ENCODE data around the gene TNFAIP1. TPM values are rescaled to one million over a fixed set of nuclear protein-coding genes. Genes with fewer than 3 reads are reported as not detected.

The TNFAIP1 gene
- total RNA-seq, 1 experiment from 2014 or later: 27.5 TPM

GRCh38 chr17:28320215-28321061 lies 15.1 kb upstream of the TNFAIP1 start:
- intact Hi-C loops (cut with micrococcal nuclease): no loop called here

GRCh38 chr17:28324267-28324745 lies 11.3 kb upstream of the TNFAIP1 start:
- Histone ChIP-seq H3F3A (ENCODE audit: low read length, unreplicated experiment) (peaks cover 4% of the 10 kb centered on the region), H3K79me2 (ENCODE audit: low read length) (peaks cover 65% of the 10 kb centered on the region), H3K9me3 (ENCODE audit: low read length) (no peaks in the 10 kb centered on the region), H3K9ac (ENCODE audit: low read length) (no peak overlapping the region), H2AFZ (ENCODE audit: low read length) (no peak overlapping the region), H3K9me2 (replicated peaks; ENCODE audit: low read length) (no peaks in the 10 kb centered on the region), H3K4me2 (ENCODE audit: low read length) (no peak overlapping the region), H3K4me3 (ENCODE audit: low read length) (no peak overlapping the region), H4K20me1 (ENCODE audit: low read length) (no peaks in the 10 kb centered on the region), H3K27ac (ENCODE audit: low read length) (no peak overlapping the region), H3K4me1 (ENCODE audit: insufficient read depth, low read length) (peaks cover 74% of the 10 kb centered on the region), H3K27me3 (ENCODE audit: low read length) (no peaks in the 10 kb centered on the region), H3K36me3 (ENCODE audit: low read depth, low read length) (peaks cover 13% of the 10 kb centered on the region)
- DNase-seq: no peak
- TF ChIP-seq EZH2 (IDR thresholded peaks at IDR 0.05; ENCODE audit: low read length, unreplicated experiment) (no peak), EZH2phosphoT487 (IDR thresholded peaks at IDR 0.05; ENCODE audit: borderline replicate concordance, low read length) (no peak), CTCF (conservative IDR thresholded peaks at IDR 0.05; ENCODE audit: low read depth, low read length) (no peak)
- intact Hi-C loops (cut with micrococcal nuclease): no loop called here
- ATAC-seq: no peak
- BruUV-seq (replicated peaks): no TSS peak
- ChIA-PET POLR2A (ENCODE audit: unreplicated experiment) (no interaction called here), CTCF (no interaction called here)

More at GRCh38 chr17:28320215-28321061, 15.1 kb upstream of the TNFAIP1 start:
- no TSS peak for BruUV-seq (replicated peaks)
- TF ChIP-seq CTCF (conservative IDR thresholded peaks at IDR 0.05; ENCODE audit: low read depth, low read length): no peak
- no peak overlapping the region for H2AFZ ChIP-seq (ENCODE audit: low read length)
- H3K9ac ChIP-seq (ENCODE audit: low read length): peak overlapping the region; percentile 82; the same call in 1 of the 2 replicates
- H3K36me3 ChIP-seq (ENCODE audit: low read depth, low read length): no peaks in the 10 kb centered on the region
- H3F3A ChIP-seq (ENCODE audit: low read length, unreplicated experiment): no peaks in the 10 kb centered on the region
- ChIA-PET CTCF (no interaction called here), POLR2A (ENCODE audit: unreplicated experiment) (no interaction called here)
- ATAC-seq (no peak), DNase-seq (no peak)
- no peaks in the 10 kb centered on the region for H4K20me1 ChIP-seq (ENCODE audit: low read length)
- H3K4me1 ChIP-seq (ENCODE audit: insufficient read depth, low read length): peaks cover 58% of the 10 kb centered on the region
- no peaks in the 10 kb centered on the region for H3K27me3 ChIP-seq (ENCODE audit: low read length)
- peak overlapping the region; percentile 73 for H3K4me3 ChIP-seq (ENCODE audit: low read length)
- H3K27ac ChIP-seq (ENCODE audit: low read length): no peak overlapping the region
- no peaks in the 10 kb centered on the region for H3K9me2 ChIP-seq (replicated peaks; ENCODE audit: low read length)
- peaks cover 64% of the 10 kb centered on the region for H3K79me2 ChIP-seq (ENCODE audit: low read length)
- peak overlapping the region; percentile 86 for H3K4me2 ChIP-seq (ENCODE audit: low read length)
- H3K9me3 ChIP-seq (ENCODE audit: low read length): no peaks in the 10 kb centered on the region

- Histone ChIP-seq H3K9me2 (replicated peaks; ENCODE audit: low read length) (no peaks in the 10 kb centered on the region), H3K4me1 (ENCODE audit: insufficient read depth, low read length) (peaks cover 71% of the 10 kb centered on the region), H3K36me3 (ENCODE audit: low read depth, low read length) (peaks cover 13% of the 10 kb centered on the region), H3K4me2 (ENCODE audit: low read length) (no peak overlapping the region), H2AFZ (ENCODE audit: low read length) (no peak overlapping the region), H4K20me1 (ENCODE audit: low read length) (no peaks in the 10 kb centered on the region), H3K9ac (ENCODE audit: low read length) (no peak overlapping the region; the same call in 1 of the 2 replicates), H3K9me3 (ENCODE audit: low read length) (no peaks in the 10 kb centered on the region), H3K4me3 (ENCODE audit: low read length) (no peak overlapping the region), H3K27me3 (ENCODE audit: low read length) (no peaks in the 10 kb centered on the region), H3K27ac (ENCODE audit: low read length) (peak overlapping the region; percentile 94; the same call in 1 of the 2 replicates), H3F3A (ENCODE audit: low read length, unreplicated experiment) (peaks cover 4% of the 10 kb centered on the region), H3K79me2 (ENCODE audit: low read length) (peaks cover 60% of the 10 kb centered on the region)
- POLR2A ChIA-PET (ENCODE audit: unreplicated experiment): no interaction called here
- intact Hi-C loops (cut with micrococcal nuclease): loop anchor here (5.0 kb wide), 1 partner anchor 92 kb away; no protein-coding TSS in a partner anchor
- BruUV-seq (replicated peaks): no TSS peak
- DNase-seq (no peak), ATAC-seq (no peak)
- CTCF ChIA-PET: no interaction called here
- TF ChIP-seq CTCF (conservative IDR thresholded peaks at IDR 0.05; ENCODE audit: low read depth, low read length) (no peak), EZH2 (IDR thresholded peaks at IDR 0.05; ENCODE audit: low read length, unreplicated experiment) (no peak), EZH2phosphoT487 (IDR thresholded peaks at IDR 0.05; ENCODE audit: borderline replicate concordance, low read length) (no peak)
These were observed 10.8 kb upstream of the TNFAIP1 start for GRCh38 chr17:28324781-28325180.

Measured in PC-3 (cell line).